Middle frontal gyrus (tissue), 1 donor: ENCODE measurements around the gene SIL1.

Source experiments
- DNase-seq: peaks from one replicate; pipeline ENCODE4 v3.0.0-alpha.2; 2015; ENCODE audit warnings: low spot score; ENCODE audit errors: extremely low spot score

The SIL1 gene

DNA sequence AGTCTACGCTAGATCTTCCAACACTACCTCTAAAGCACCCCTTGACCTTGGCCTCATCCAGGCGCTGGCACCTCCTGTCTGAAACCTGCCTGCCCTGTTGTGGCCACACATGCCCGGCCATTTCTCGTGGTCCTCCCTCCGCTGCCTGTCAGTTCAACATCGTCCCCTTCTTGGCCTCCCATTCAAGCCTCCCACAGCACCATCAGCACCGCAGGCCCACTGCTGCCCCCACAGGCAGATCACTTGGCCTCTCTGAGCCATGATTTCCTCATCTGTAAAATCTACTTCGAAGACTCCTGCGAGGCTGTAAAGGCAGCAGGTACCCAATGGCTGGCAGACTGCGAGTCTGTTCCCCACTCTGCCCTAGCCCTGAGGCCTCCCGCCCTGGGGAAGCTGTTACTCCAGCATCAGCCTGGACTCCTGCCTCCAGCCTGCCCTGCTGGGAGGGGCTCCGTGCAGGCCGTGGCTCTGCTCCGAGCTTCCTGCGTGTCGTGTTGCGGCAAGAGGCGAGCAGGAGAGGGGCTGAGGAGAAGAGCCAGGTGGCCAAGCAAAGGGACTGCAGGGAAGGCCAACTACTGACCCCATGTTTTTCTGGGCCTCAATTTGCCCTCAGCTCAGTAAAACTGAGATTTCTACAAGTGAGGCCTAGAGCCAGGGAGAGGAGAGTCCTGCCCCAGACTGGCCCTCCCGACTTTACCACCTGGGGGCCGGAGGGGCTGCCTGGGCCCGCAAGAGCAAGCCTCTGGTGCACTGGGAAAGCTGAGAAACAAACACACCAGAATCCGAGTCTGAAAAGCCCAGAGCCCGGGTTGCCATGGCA is 252.5 kb downstream of the SIL1 start:
- DNase-seq = no peak

DNA sequence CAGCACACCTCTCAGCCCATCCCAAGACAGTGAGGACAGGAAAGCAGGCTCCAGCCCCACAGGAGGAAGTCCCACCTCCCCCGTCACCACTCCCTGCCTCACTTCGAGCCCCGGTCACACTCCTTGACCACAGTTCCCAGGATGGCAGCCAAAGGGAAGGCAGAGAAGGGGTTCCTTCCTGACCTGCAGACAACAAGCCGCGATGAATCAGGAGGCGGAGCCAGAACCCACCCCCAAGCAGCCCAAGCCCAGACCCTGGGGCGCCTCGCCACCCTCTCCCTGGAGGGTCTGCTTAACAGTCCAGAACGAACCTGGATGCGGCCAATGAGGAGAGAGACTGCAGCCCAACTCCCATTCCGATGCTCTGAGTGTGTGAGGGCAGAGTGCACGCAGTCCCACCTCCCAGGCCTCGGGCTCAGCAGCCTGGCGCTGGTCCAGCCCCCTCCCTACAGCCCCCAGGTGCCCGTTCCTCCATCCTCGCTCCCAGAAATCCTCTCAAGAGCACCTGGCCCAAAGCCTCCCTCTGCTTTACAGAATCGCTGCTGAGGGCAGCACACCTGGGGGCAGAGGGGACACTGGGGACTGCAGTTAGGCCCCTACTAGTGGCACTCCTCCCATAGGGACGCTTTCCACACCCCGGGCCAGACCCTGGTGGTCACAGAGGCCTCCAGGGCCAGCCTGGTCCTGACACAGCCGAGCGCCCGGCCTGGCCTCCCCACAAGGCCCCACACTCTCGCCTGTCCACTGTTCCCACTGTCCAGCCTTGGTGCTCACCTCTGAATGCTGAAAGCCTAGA is 253.4 kb downstream of the SIL1 start:
- no peak for DNase-seq

DNA sequence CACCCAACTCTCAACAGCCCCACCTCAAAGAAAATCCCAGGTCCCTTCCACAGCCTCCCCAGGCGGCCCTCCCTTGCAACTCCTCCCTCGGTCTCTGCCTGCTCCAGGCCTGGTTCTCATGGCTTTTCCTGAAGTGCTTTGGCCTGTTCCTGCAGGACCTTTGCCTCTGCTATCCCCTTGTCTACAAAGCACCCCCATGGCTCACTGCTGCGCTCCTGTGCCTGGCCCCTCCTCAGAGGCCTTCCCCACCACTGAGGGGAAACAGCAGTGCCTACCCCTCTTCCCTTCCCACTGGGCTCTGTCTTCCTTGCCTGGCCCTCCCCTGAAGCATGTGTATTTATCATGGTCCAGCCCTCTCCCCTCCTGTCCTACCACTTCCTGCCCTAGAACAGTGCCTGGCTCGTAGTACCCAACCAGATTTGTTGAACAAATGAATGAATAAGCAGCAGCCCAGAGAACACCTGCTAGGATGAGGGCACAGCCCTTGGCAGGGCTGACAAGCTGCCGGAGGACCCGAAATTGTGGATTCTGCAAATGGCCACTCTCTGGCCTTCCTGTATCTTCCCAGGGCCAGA is 254.5 kb downstream of the SIL1 start:
- DNase-seq = no peak

DNA sequence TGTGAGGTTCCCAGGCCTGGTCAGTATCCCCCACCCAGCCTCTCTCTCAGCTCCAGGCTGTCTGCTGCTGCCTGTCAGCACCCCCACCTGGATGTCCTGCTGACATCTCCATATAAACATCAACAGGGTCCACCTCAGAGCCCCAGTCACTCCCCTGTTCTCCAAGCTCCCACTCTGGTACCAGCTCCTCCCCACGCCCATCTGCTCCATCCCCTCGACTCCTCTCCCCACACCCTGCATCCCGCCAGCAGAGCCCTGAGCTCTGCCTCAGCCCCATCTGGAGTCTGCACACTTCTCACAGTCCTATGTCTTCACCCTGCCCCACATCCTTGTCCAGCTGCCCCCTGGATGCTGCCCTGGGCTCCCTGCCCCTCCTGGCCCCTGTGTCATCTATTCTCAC is 255.3 kb downstream of the SIL1 start:
- DNase-seq = no peak

DNA sequence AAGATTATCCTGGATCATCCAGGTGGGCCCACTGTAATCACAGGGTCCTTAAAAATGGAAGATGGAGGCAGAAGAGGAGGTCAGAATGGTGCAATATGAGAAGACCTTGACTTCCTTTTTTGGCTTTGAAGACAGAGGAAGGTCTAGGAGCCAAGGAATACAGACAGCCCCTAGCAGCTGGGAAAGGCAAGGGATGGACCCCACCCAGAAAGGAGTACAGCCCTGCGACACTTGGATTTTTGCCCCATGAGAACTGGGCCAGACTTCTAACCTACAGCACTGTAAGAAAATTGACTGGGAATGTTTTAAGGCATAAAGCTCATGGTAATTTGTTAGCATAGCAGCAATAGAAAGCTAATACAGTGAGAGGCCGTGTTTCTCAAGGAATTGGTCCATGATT is 256.1 kb downstream of the SIL1 start:
- no peak for DNase-seq

DNA sequence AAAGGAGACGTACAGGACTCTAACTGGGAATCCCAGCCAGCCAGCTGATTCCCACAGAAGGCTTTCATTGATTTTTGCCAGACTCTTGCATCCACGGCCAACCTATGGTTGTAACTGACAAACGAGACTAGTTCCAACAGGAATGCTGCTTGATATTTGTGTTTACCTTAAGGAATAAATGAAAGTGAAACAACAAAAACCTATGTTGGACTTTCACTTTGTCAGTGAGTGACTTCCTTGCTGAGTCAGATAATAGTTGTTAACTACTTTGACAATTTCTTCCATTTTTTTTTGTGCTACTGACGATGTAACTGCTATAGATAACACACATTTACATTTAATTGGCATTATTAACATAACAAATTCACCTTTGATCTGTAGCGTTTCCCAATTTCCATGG is 259.6 kb downstream of the SIL1 start:
- DNase-seq = no peak

DNA sequence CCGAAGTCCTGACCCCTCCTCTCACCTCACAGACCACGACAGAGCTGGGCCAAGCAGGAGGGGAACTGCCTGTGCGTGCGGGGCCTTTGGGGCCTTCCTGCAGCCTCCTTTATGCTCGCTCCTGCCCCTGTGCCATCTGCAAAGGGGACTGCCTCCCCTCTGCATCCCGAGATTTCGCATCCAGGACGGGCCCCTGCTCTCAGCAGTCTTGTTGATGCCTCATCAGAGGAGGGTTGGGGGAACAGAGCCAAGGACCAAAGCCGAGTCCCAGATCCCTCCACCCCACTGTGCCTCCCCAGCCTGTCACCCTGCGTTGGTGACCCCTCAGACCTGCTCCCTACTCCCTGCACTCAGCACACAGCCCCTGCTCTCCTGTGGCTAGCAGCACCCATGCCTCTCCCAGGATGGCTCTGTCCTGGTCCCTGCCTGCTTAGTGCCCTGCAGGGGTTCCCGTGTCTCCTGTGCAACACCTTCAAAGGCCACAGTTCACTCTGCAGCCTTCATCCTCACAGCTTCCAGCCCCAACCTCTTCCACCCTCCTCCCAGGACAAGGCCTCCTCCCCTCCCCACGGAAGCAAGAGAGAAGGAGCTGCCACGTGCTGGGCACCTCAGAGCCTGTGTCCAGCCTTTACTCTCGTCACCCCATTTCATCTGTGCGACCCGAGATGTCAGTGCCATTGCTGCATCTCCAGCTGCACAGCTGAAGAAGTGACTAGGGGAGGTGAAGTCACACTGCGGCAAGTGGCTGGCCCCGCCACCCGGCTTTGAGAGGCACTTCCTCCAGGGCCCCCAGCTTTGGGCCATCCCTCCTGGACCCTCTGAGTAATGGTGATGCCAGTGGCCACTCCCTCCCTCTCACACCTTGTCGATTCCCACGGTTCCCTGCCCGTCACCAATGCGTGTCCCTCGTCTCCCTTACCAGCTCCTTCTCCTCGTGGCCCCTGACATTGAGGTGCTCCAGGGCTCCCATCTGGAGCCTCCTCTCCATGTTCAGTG is 260.5 kb downstream of the SIL1 start:
- no peak for DNase-seq

DNA sequence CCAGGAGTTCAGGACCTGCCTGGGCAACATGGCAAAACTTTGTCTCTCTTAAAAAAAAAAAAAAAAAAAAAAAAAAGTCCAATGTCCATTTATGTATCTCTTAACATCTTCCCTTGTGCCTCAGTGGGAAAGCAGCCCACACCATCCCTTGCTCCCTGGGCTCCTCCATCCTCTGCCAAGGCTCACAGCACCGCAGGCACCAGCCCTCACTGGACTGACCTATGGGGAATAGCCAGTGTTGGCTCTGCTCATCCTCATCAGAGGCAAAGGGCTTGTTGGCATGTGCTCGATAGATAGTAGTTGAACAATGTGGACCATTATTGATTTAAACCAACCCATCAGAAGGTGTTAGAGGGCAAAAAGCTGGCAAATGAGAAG is 261.2 kb downstream of the SIL1 start:
- DNase-seq = no peak

DNA sequence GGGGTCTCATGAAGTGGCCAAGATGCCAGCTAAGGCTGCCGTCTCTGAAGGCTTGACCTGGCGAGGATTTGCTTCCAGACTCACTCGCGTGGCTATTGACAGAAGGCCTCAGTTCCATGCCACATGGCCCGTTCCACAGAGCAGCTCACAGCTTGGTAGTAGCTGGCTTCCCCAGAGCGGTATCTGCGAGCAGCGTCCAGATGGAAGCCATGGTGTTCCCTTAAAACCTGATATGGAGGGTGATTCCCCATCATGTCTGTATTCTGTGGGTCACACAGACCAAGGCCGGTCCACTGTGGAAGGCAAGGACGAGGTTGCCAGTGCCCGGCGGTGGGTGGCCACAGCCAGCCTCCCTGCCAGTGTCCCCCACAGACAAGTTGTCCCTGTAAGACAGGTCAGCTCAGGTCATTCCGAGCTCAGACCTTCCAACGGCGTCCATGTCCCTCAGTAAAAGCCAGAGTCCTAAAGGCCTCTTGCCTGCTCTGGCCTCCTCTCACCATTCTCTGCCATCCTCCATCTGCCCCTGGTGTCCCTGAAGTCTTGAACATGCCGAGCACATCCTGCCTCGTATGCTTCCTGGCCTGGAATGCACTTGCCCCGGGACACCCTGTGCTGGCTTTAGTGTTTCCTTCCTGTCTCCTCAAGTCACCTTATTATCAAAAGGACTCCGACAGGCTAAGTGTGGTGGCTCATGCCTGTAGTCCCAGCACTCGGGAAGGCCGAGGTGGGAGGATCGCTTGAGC is 261.8 kb downstream of the SIL1 start:
- no peak for DNase-seq

DNA sequence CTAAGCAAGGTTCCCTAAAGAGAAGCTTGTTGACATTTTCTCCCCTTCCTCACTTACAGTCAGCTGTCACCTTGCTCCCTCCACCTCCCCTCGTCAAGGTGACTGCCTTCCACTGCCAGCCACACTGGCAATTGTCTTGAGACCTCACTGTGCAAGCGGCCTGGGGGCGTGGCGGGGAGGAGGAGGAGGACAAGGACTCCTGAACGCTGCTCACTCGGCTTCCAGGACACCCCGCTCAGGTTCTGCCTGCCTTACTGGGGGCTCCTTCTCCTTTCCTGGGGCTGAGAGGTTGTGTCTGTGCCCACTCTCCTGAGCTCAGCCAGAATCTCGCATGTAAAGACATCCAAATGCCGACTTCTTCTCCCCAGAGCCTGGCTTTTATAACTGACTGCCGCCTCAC is 262.7 kb downstream of the SIL1 start:
- no peak for DNase-seq

DNA sequence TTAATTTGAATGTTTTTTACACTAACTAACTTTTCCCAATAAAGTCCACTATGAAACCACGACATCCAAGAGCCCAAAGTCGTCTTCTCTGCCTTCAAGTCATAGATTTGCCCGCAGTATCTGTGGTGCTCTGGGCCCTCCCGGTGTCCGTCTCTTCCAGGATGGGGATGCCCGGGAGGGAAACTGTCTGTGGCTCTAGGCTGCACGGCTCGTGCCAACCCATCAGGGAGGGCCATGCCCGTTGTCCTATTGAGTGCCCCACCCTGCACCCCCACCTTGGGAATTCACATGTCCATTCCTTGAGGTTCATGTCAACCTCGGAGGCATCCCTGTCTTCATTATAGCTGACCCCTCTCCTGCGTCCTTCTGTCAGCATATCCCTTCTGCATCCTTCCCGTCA is 263.2 kb downstream of the SIL1 start:
- DNase-seq = no peak

DNA sequence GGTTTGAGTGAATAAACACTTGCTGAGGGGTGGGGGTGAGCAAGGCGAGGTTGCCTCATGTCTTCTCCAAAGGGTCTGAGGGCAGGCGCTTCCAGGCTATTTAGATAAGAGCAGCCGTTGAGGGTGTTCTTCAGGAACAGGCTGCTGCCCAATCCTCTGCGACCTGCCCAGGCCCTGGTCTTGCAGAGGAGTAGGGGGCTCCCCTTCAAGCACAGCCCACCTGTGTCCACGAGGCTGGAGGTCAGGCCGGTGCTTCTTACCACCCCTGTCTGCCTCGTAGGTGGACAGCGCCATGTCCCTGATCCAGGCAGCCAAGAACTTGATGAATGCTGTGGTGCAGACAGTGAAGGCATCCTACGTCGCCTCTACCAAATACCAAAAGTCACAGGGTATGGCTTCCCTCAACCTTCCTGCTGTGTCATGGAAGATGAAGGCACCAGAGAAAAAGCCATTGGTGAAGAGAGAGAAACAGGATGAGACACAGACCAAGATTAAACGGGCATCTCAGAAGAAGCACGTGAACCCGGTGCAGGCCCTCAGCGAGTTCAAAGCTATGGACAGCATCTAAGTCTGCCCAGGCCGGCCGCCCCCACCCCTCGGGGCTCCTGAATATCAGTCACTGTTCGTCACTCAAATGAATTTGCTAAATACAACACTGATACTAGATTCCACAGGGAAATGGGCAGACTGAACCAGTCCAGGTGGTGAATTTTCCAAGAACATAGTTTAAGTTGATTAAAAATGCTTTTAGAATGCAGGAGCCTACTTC is 264.5 kb downstream of the SIL1 start:
- DNase-seq = no peak

DNA sequence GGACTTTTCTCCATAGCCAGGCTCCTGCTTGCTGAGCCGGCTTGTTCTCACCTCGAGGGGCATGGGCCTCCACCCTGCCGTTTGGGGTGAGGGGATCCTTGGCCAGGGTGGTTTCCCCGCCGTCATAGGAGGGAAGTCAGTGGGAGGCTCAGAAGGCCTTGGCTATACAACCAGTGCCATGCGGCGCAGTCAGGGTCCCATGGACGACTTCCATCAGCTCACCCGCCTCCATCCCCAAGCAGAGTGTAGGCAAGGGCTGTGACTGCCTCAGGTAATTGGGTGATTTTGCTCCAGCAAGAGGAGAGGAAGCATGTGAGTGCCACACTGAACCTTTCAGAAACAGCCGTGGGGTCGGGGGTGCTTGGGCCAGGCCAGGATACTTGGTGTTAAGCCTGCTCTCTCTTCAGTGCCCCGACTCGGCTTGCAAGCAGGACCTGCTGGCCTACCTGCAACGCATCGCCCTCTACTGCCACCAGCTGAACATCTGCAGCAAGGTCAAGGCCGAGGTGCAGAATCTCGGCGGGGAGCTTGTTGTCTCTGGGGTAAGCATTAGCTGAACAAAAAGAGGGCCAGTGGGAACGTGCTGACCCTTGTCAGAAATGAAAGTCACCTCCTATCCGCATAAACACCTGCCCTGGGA is 265.9 kb downstream of the SIL1 start:
- DNase-seq = no peak

DNA sequence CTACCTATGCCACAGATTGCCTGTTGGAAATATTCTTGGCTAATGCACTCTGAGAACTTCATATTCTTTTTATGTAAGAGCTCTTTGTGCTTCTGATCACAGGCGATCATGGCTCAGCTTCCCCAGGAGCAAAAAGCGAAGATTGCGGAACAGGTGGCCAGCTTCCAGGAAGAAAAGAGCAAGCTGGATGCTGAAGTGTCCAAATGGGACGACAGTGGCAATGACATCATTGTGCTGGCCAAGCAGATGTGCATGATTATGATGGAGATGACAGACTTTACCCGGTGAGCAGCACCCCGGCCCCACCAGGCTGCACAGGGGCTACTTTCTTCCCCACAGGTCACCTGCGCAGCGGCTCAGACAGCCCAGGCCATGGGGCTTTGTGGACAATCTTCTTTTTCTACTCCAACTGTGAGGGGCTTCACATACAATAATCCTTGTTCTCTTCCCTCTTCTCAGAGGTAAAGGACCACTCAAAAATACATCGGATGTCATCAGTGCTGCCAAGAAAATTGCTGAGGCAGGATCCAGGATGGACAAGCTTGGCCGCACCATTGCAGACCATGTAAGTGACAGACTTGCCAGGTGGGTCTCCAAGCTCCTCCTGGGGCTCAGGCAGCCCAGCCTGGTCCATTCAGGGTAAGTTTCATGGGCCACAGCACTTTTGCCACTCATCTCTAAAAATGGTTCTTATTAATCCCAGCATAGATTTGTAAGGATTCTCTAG is 267.6 kb downstream of the SIL1 start:
- DNase-seq = no peak

DNA sequence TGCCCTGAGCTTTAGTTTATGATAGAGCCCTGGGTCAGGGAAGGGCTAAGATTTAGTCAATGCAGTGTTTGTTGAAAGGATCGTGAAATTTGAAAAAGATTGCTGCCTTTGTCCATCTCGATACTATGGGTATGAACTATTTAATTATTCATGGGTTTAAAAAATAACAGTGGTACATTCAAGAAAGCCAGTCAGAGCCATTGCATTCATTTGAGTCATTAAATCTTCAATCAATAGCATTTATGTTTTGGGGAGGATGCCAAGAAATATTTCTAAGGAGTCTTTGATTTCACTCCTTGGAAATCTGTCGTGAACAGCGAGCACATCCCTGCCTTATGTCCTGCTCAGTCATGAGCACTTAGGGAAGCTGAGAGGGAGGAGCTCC is 268.6 kb downstream of the SIL1 start:
- no peak for DNase-seq

DNA sequence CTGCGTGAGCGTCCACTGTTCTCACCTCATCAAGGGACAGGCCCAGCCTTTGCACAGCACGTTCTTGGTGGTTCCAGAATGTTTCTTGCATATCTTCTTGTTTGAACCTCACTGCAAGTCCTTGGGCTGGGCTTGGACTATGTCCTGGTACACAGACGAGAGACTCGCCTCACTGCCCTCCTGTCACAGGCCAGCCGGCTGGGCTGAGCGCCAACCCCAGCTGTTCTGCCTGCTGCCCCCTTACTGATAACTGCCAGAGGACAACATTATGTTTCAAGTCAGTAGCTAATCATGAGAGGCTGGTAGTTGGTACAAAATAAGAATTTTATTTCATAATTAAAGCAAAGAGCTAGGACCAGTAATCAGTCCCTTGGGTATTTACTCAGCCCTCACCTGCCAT is 270.2 kb downstream of the SIL1 start:
- DNase-seq = peak; percentile 69

DNA sequence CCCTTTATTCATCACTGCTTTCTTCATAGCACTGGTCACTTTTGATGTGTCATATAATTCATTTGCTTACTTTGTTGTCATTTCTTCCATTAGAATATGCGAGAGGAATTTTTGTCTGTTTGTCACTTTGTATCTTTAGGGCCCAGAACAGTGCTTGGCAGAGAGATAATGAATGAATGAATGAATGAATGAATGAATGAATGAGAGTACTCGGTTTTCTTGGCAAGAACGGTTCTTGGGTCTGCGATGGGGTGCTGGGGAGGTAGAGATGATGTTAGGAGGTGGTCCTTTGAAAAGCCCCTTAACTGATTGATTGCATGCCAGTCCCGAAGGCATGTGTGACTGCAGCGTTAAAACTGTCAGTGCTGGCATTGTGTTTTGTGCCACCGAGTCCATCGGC is 270.6 kb downstream of the SIL1 start:
- no peak for DNase-seq

DNA sequence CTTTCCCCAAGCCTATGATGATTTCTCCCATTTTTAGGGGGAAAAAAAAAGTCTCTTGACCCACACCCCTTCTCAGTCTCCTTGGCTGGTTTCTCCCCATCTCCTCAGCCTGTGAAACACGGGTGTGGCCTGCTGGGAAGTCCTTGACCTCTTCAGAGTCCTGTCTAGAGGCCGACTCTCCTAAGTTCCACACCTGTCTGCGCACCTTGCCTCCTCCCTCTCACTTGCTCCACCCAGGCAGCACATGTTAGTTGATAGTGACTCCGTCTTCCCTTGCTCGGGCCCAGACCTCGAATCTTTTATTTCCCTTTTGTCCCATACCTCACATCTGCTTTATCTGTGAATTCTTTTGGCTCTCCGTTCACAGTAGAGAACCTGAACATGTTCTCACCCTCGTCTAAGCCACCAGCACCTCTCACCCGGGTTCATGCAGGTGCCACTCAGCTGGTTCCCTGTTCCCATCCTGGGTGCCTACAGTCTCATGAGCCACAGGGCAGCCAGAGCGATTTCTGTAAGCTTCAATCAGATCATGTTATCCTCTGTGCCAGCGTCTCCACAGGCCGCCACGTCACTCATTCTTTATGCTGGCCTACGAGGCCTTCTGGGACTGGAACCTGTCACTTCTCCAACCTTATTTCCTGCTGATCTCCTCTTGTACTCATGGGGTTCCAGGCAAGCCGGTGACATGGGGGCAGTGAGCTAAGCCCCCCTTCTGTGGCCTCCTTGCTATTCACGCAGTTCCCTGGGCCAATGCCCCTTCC is 271.3 kb downstream of the SIL1 start:
- DNase-seq = no peak
